Esophagus squamous epithelium (tissue), 5 donors: ENCODE measurements around the gene JUN. TPM values are rescaled to one million over a fixed set of nuclear protein-coding genes. Genes with fewer than 3 reads are reported as not detected.

Experiments
- DNase-seq: peaks from one replicate; lab custom pipeline; 2025; lab: John Stamatoyannopoulos, UW
- H3K27ac ChIP-seq, 4 donors: fragments of 200-600 bp; sonication (generic); one replicate each; pipeline ENCODE4 v1.5.1; 2016 to 2019; ENCODE audit warnings: mild to moderate bottlenecking in 1 of 4
- H3K27me3 ChIP-seq, 4 donors: fragments of 200-600 bp; sonication (generic); 1 replicate in 3 of 4; 2 replicates in 1 of 4; pipeline versions ENCODE4 v1.5.1 to v1.6.0; 2017 to 2021; ENCODE audit warnings: antibody characterized with exemption in 1 of 4
- H3K36me3 ChIP-seq, 3 donors: fragments of 200-600 bp; sonication (generic); one replicate each; pipeline ENCODE4 v1.5.1; 2016 to 2019
- H3K4me1 ChIP-seq, 3 donors: fragments of 200-600 bp; sonication (generic); one replicate each; pipeline ENCODE4 v1.5.1; 2017 to 2019
- H3K4me3 ChIP-seq, 4 donors: fragments of 200-600 bp; sonication (generic); 1 replicate in 3 of 4; 2 replicates in 1 of 4; pipeline ENCODE4 v1.5.1; 2016 to 2019; ENCODE audit warnings: mild to moderate bottlenecking in 2 of 4, moderate library complexity in 1 of 4
- H3K9me3 ChIP-seq, 3 donors: fragments of 200-600 bp; sonication (generic); one replicate each; pipeline ENCODE4 v1.5.1; 2016 to 2019
- POLR2A ChIP-seq, 4 donors: fragments of 450-650 bp; IDR thresholded peaks; one replicate each; pipeline ENCODE4 v1.6.1; 2017; ENCODE audit warnings: antibody characterized with exemption in 4 of 4, mild to moderate bottlenecking in 4 of 4, moderate library complexity in 3 of 4
- WGBS, 2 donors: methylation state at CpG; one replicate each; pipeline ENCODE4 v1.1.5; 2018; 5-methylcytosine and 5-hydroxymethylcytosine counted together
- intact Hi-C: fragments of 100-400 bp; cut with DNase I; formaldehyde crosslinking; loops from one replicate; pipeline ENCODE4 v1.15.0; 2022
- total RNA-seq, 4 donors: library from RNA; depleted of rRNA; stranded (reverse); fragments of >200 nt; gene quantifications; one replicate each; pipeline ENCODE4 v1.1.0, GENCODE V29; 2016
- TF ChIP-seq, protein P1 (sequence below), 6 experiments: fragments of 450-650 bp in 4 of 6; fragments of 200-600 bp in 2 of 6; sonication (generic) in 2 of 6; IDR thresholded peaks; one replicate each; pipeline ENCODE4 v1.5.1; 2016 to 2019; ENCODE audit warnings: antibody characterized with exemption in 6 of 6, mild to moderate bottlenecking in 4 of 6, moderate library complexity in 4 of 6
- donor health status: DM: yes; HTN: yes; CAD: no.

JUN gene
- total RNA-seq, 4 donors from 2014 or later: 48.5 to 128 (median 66.1) TPM

DNA sequence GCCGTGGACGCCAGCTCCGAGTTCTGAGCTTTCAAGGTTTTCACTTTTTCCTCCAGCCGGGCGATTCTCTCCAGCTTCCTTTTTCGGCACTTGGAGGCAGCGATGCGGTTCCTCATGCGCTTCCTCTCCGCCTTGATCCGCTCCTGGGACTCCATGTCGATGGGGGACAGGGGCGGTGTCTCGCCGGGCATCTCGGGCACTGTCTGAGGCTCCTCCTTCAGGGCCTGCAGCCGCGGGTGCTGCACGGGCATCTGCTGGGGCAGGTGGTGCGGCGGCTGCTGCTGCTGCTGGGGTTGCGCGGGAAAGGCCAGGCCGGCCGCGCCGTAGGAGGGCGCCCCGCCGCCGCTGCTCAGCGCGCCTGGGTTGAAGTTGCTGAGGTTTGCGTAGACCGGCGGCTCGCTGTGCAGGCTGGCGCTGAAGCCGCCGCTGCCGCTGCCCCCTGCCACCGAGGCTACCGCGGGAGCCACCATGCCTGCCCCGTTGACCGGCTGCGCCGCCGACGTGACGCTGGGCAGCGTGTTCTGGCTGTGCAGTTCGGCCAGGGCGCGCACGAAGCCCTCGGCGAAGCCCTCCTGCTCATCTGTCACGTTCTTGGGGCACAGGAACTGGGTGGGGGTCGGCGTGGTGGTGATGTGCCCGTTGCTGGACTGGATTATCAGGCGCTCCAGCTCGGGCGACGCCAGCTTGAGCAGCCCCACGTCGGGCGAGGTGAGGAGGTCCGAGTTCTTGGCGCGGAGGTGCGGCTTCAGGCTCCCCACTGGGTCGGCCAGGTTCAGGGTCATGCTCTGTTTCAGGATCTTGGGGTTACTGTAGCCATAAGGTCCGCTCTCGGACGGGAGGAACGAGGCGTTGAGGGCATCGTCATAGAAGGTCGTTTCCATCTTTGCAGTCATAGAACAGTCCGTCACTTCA lies 1.4 kb downstream of the JUN start:
- TF ChIP-seq POLR2A (IDR thresholded peaks at IDR 0.05): peak in 3 of 4 donors; percentile 3 to 53 (median 29)
- TF ChIP-seq, protein P1, sequence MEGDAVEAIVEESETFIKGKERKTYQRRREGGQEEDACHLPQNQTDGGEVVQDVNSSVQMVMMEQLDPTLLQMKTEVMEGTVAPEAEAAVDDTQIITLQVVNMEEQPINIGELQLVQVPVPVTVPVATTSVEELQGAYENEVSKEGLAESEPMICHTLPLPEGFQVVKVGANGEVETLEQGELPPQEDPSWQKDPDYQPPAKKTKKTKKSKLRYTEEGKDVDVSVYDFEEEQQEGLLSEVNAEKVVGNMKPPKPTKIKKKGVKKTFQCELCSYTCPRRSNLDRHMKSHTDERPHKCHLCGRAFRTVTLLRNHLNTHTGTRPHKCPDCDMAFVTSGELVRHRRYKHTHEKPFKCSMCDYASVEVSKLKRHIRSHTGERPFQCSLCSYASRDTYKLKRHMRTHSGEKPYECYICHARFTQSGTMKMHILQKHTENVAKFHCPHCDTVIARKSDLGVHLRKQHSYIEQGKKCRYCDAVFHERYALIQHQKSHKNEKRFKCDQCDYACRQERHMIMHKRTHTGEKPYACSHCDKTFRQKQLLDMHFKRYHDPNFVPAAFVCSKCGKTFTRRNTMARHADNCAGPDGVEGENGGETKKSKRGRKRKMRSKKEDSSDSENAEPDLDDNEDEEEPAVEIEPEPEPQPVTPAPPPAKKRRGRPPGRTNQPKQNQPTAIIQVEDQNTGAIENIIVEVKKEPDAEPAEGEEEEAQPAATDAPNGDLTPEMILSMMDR (IDR thresholded peaks at IDR 0.05): peak in 3 of 6 experiments; percentile 10 to 27 (median 15)
- Histone ChIP-seq H3K36me3 (peaks cover 0 to 10% (median 0%) of the 10 kb centered on the region in 3 donors), H3K27ac (peak overlapping the region; percentile 96 to 100 (median 100)), H3K27me3 (no peaks in the 10 kb centered on the region), H3K4me3 (peak overlapping the region; percentile 84 to 92 (median 86)), H3K9me3 (no peaks in the 10 kb centered on the region), H3K4me1 (peaks cover 4 to 56% (median 7%) of the 10 kb centered on the region in 3 donors)
- peak; percentile 31 for DNase-seq
- intact Hi-C loops: loop anchor here (10.0 kb wide), 4 partner anchors 112 to 922 kb away; partner anchors contain the start of gene FGGY
- 0 to 2% methylated on average over 9 to 10 of the region's 82 CpGs for WGBS, 2 donors

DNA sequence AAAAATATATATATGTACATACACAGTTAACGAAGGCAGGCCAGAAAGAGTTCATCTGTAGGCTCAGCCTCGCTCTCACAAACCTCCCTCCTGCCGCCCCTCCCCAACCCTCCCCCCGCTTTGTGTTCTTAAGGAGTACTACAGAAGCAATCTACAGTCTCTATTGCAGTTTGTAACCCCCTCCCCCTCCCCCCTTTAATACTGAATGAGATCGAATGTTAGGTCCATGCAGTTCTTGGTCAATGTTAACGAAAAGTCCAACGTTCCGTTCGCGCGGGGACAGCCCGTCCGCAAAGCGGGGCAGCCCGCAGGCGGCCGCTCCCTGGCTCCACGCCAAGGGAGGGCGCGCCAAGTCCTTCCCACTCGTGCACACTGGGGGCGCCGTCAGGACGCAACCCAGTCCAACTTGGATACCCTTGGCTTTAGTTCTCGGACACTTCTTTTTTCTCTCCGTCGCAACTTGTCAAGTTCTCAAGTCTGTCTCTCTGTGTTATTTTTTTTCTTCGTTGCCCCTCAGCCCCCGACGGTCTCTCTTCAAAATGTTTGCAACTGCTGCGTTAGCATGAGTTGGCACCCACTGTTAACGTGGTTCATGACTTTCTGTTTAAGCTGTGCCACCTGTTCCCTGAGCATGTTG lies 2.2 kb downstream of the JUN start:
- intact Hi-C loops: loop anchor here (10.0 kb wide), 4 partner anchors 113 to 923 kb away; partner anchors contain the start of gene FGGY
- H3K27me3 ChIP-seq: no peaks in the 10 kb centered on the region
- H3K27ac ChIP-seq: peak overlapping the region; percentile 96 to 100 (median 100)
- peaks cover 4 to 56% (median 7%) of the 10 kb centered on the region in 3 donors for H3K4me1 ChIP-seq
- H3K9me3 ChIP-seq: no peaks in the 10 kb centered on the region
- TF ChIP-seq, protein P1 (IDR thresholded peaks at IDR 0.05): peak; percentile 9 to 56 (median 46)
- TF ChIP-seq POLR2A (IDR thresholded peaks at IDR 0.05): peak in 2 of 4 donors; percentile 25 to 60
- WGBS, 2 donors: 0 to 1% methylated on average over 29 to 32 of the region's 32 CpGs
- H3K4me3 ChIP-seq: peak overlapping the region; percentile 84 to 92 (median 86)
- H3K36me3 ChIP-seq: peaks cover 0 to 10% (median 0%) of the 10 kb centered on the region in 3 donors
- no peak for DNase-seq

DNA sequence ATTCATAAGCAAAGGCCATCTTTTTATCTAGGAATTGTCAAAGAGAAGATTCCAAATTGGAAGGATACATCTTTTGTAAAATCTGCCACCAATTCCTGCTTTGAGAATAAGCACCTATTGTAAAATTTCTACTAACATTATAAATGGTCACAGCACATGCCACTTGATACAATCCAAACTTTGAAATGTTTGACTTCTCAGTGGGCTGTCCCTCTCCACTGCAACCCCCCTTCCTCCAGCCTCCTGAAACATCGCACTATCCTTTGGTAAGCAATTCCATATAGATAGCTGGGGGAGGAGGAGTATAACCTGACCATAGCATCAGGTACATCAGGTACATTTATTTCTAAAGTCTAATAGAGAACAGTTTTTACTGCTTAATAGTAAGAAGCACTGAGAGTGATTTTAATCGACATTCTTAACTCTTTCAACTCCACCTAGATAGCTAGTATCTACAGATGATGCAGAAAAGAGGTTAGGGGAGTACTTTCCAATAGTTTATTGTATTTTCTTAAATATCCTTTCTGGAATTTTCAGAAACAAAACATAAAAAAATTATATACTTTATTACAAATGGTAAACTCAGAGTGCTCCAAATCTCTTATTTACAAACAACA lies 2.9 kb downstream of the JUN start:
- Histone ChIP-seq H3K4me1 (peaks cover 4 to 48% (median 7%) of the 10 kb centered on the region in 3 donors), H3K27ac (peak overlapping the region; percentile 96 to 100 (median 100)), H3K36me3 (peaks cover 0 to 10% (median 0%) of the 10 kb centered on the region in 3 donors), H3K27me3 (no peaks in the 10 kb centered on the region), H3K9me3 (no peaks in the 10 kb centered on the region), H3K4me3 (peak overlapping the region; percentile 84 to 92 (median 86))
- WGBS, 2 donors: 24 to 41% methylated on average over 2 of the region's 2 CpGs
- no peak for DNase-seq
- TF ChIP-seq, protein P1 (IDR thresholded peaks at IDR 0.05): no peak
- peak in 1 of 4 donors; percentile 20 for TF ChIP-seq POLR2A (IDR thresholded peaks at IDR 0.05)
- intact Hi-C loops: loop anchor here (10.0 kb wide), 4 partner anchors 114 to 924 kb away; partner anchors contain the start of gene FGGY

DNA sequence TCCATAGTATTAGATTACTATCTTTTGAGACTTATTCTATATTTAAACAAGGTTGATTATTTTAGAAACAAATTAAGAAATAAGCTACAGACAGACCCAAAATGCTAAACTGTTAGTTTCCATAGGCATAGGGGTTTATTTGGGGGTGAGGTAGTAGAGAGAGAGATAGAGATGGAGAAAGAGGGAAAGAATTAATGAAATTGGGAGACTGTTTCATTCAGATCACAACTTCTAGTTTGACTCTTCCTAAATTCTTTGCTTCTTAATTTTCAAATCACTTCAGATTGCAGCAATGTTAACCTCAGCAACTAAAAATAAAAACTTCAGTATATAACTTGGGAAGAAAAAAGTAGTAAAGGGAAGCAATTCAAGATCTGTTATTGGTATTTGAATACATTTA lies 3.4 kb downstream of the JUN start:
- Histone ChIP-seq H3K36me3 (peaks cover 0 to 10% (median 0%) of the 10 kb centered on the region in 3 donors), H3K9me3 (no peaks in the 10 kb centered on the region), H3K27me3 (no peaks in the 10 kb centered on the region), H3K27ac (peak overlapping the region; percentile 96 to 100 (median 100)), H3K4me1 (peaks cover under 1 to 43% (median 2%) of the 10 kb centered on the region in 3 donors), H3K4me3 (peak overlapping the region; percentile 84 to 92 (median 86))
- DNase-seq: no peak
- intact Hi-C loops: loop anchor here (10.0 kb wide), 4 partner anchors 114 to 924 kb away; partner anchors contain the start of gene FGGY
- no peak for TF ChIP-seq POLR2A (IDR thresholded peaks at IDR 0.05)
- TF ChIP-seq, protein P1 (IDR thresholded peaks at IDR 0.05): no peak
